HG02943 (cell line): ENCODE measurements around the gene ADGRG1.

ENCODE experiments used
- ATAC-seq: cut with Tn5 transposase; IDR thresholded peaks from one replicate; pipeline ENCODE4 v1.9.1; 2021; ENCODE audit warnings: mild to moderate bottlenecking, low read depth, moderate library complexity; ENCODE audit not compliant: unreplicated experiment

Gene ADGRG1

DNA sequence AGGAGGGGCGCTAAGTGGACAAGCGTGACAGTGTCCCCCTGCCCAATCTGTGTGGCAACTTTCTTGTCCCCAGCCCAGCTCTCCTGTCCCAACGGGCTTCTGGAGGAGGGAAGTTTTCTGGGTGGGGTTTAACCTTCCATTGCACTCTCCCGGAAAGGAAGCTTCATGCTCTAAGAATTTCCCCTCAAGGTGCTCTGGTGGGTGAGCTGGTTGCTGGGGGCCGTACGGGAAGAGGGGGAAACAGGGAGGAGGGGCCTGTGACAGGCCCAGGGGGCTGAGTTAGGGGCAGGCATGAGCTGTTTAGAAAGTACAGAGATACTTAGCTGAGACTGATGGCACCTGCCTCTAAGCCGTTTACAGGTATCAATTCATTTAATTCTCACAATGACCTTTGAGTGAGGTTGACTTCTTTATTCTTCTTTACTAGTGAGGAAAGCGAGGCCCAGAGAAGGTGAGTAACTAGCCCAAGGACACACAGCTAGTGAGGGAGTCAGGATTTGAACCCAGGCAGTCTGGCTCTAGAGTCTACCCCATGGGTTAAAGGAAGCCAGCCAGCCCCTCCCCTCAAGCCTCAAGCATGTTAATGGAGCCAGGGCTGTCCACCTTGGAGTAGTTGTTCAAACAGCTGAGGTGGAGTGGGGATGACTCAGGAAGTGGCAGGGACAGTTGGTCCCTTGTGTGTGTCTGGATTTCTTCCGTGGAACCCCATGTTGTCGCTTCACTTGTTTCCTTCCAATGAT lies 18.9 kb downstream of the ADGRG1 start:
- ATAC-seq, result no peak

DNA sequence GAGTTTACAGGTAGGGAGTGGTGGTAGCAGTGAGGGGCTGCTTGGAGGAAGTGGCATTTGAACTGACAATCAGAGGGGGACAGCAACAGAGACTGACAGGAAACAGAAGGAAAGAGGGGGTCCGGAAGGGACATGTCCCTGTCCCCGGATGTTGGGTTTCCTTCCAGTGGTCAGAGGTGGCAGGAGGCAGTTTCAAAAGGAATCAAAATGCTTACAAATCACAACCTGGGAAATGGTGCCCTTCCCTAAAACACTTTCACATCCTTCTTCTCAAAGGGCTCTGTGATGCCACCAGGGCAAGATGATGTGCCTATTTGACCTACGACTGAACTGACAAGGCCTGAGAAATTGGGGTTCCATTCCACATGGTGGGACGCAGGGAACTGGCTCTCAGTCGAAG lies 19.7 kb downstream of the ADGRG1 start:
- no peak for ATAC-seq

DNA sequence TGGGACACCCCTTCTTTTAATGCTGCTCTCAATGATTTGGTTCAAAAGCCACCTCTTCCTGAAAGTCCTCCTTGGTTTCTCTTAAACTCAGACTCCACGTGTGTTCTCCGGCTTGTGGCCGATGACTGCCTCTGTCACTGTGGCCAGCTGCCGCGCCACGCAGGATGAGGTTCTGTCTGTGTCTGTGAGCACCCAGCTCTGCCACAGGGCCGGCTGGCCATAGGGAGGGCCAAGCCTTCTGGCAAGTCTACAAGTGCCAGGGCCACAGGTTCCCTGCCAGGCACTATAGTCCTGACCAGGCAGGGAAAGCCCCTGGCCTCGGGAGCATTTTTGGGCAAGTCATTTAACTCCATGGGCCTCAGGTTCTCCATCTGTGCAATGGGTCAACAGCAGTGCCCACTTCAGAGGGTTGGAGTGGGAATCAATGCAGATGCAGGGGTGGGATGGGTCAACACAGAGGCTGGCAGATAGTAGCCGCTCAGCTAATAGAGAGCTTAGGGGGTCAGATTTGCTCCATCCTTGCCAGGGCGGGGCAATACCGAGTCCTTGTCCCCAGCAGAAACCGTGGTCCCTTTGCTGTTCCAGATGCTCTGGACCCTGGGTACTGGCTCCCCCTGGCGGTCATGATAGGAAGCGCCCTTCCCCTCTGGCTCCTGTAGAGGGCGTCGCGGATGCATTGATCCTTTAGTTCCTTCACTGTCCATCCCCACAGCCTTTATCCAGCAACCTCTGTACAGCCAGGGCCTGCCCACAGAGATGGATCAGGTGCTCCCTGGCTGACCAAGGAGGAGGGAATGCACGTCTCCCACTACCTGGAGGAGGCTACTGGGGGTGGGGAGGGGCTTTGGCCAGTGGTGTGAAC lies 20.4 kb downstream of the ADGRG1 start:
- no peak for ATAC-seq

DNA sequence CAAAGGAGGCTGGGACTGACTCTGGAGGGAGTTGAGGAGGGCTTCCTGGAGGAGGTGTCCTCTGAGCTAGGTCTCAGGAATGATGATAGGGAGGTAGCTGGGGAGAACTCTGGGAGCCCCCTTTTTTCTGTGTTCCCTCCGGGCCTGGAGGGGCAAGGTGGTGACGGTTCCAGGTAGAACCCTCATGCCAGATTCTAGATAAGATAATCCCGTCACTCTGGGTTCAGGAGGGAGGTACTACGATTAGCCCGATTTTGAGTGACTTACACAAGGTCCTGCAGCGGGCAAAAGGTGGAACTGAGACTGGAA lies 21.0 kb downstream of the ADGRG1 start:
- ATAC-seq, result no peak

DNA sequence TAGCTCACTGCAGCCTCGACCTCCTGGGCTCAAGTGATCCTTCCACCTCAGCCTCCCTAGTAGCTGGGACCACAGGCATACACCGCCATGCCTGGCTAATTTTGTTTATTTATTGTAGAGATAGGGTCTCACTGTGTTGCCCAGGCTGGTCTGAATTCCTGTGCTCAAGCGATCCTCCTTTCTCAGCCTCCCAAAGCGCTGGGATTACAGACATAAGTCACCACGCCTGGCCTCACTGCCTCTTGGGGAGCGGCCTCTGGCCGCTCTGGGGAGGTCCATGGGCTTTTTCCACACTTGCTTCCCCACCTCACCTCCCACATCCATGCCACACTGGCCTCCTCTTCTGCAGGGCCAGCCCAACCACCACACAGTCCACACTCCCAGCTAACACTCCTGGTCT lies 21.4 kb downstream of the ADGRG1 start:
- no peak for ATAC-seq

- no peak for ATAC-seq
These were observed 23.2 kb downstream of the ADGRG1 start for GRCh38 chr16:57651344-57652333.

DNA sequence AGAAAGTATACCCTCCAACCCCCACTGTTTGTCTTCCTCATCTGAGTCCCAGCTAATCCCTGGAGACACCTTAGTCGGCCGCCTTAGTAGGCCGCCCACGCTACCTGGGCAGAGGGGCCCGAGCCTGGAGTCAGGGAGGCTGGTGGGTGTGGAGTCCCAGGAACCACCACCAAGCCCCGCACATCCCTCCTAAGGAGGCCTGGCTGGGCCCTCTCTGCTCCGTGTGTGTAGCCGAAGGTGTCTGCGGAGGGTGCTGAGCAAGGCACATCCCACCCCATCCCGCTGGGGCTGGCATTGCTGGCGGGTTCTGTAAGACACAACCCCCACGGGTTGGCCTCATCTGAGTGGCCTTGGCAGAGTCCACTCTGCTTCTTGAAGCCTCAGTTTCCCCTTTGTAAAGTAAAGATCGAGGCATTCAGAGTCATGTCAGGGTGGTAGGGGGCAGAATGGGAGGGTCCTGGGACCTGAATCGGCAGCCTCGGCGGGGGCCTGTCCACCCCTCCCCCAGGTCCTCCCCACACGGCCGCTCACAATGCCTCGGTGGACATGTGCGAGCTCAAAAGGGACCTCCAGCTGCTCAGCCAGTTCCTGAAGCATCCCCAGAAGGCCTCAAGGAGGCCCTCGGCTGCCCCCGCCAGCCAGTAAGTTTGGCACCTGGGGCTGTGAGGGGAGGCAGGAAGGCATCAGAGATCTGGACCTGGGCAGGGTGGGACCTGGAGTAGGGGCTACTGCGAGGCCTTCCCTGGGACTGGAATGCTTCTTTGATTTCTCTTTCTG lies 24.5 kb downstream of the ADGRG1 start:
- no peak for ATAC-seq

DNA sequence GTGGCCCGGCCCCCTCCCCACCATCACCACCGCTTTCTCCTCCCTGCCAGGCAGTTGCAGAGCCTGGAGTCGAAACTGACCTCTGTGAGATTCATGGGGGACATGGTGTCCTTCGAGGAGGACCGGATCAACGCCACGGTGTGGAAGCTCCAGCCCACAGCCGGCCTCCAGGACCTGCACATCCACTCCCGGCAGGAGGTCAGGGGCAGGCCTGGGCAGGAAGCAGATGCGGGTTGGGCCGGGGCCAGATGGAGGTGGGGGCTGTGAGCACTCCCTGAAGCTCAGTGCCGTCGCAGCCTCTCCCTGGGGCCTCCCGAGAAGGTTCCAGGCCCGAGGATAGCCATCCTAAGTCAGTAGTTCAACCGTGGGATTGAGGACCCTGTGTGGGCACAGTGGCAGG lies 25.5 kb downstream of the ADGRG1 start:
- no peak for ATAC-seq

- ATAC-seq, result no peak
These were observed 28.0 kb downstream of the ADGRG1 start for GRCh38 chr16:57656342-57656955.

- no peak for ATAC-seq
These were observed 28.8 kb downstream of the ADGRG1 start for GRCh38 chr16:57657228-57657627.

GRCh38 chr16:57658130-57658877 lies 29.9 kb downstream of the ADGRG1 start:
- ATAC-seq, result no peak

DNA sequence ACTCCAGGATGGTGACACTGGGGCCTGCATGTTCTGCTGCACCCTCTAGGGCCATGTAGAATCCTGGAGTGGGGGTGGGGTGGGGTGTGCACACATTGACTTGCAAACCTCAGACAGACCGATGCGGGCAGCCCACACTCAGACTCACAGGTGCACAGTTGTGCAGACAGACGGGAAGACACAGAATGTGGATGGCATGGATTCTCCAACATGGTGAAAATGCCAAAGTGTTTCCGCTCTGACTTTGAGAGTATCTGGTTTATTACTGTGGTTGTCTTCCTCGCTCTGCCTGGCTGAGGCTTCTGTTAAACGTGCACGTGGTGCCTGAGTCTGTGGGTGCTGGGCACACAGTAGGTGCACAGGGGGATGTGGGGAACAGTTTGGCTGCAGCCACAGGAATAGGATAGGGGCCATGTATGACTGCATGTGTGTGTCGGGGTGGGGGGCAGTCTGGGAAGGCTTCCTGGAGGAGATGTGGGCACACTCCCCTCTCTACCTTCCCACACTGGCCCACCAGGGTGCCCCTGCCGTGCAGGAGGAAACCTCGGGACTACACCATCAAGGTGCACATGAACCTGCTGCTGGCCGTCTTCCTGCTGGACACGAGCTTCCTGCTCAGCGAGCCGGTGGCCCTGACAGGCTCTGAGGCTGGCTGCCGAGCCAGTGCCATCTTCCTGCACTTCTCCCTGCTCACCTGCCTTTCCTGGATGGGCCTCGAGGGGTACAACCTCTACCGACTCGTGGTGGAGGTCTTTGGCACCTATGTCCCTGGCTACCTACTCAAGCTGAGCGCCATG lies 30.6 kb downstream of the ADGRG1 start:
- no peak for ATAC-seq

DNA sequence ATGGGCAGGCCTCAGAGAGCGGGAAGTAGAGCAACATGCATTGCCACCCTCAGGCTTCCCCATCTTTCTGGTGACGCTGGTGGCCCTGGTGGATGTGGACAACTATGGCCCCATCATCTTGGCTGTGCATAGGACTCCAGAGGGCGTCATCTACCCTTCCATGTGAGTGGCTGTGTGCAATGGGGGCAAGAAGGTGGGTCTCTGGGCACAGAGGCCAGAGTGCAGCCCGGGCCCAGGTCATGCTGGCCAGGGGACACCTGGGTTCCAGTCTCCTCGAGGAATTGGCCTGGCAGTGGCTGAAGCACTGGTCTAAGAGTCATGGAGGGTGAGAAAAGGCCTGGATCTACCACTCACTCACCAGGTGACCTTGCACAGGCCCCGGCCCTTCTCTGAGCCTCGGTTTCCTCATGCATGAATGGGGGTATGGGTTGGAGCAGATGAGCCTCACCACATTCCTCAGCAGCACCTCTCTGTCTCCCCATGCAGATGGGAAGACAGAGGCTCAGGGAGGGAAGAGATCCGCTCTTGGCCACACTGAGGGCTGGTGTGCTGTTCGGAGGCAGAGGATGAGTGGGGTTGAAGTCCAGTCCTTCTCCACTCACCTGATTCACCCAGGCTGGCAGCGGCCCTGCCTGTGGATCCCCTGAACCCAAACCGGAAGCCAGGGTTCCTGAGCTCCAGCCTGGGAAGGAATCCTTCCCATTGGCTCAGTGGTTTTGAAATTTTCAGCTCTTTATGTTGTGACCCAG lies 32.5 kb downstream of the ADGRG1 start:
- no peak for ATAC-seq

DNA sequence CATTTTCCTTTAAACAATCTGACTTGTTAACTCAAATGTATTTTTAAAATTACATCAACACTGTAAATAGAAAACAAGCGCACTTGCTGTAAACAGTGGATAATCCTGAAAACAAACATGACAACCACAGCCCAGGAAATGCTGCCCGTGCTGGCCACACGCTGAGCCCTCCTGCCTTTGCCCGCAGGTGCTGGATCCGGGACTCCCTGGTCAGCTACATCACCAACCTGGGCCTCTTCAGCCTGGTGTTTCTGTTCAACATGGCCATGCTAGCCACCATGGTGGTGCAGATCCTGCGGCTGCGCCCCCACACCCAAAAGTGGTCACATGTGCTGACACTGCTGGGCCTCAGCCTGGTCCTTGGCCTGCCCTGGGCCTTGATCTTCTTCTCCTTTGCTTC lies 33.1 kb downstream of the ADGRG1 start:
- ATAC-seq, result no peak

DNA sequence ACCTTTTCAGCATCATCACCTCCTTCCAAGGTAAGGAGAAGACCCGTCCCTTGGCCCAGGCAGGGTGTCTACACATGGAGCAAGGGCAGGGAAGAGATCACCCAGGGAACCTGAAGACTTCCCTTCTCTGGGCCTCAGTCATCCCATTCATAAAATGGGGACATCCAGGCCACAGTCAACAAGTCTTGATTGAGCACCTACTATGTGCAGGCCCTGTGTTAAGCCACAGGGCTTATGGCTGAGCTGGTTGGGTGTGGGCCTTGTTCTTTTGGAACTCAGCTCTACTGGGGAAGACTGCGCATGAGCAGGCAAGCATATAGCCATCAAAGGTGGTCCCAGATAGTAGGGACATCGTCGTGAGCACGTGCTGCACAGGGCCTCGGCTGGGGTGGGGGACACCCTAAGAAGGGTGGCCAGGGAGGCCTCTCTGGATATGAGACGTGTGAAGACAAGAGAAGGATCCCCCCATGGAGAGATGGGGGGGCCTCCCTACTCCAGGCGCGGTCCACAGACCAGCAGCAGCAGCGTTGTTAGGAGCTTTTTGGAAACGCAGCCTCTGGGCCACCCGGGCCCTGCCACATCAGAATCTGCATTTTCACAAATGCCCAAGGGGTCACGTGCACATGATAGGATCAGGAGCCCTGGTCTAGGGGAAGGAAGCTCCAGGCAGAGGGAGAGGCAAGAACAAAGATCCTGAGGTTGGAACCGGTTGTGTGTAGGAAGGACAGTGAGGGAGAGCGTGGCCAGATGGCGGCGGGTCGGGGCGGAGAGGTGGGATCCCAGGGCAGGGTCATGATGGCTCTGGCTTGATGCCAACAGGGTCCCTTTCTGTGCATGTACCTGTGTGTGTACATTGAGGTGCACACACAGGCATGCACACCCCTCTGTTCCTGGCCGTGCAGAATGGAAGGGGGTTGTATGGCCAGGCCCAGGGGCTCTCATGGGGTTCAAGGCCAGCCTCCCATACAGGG lies 33.8 kb downstream of the ADGRG1 start:
- ATAC-seq, result no peak

- no peak for ATAC-seq
These were observed 35.0 kb downstream of the ADGRG1 start for GRCh38 chr16:57663436-57663835.
